ENCODE results near the gene SLC8A3. TPM values are rescaled to one million over a fixed set of nuclear protein-coding genes. Genes with fewer than 3 reads are reported as not detected.

SLC8A3 gene
- total RNA-seq, 4 donors from 2014 or later, result 0.85 to 1.8 (median 1.0) TPM; not detected in 1

DNA sequence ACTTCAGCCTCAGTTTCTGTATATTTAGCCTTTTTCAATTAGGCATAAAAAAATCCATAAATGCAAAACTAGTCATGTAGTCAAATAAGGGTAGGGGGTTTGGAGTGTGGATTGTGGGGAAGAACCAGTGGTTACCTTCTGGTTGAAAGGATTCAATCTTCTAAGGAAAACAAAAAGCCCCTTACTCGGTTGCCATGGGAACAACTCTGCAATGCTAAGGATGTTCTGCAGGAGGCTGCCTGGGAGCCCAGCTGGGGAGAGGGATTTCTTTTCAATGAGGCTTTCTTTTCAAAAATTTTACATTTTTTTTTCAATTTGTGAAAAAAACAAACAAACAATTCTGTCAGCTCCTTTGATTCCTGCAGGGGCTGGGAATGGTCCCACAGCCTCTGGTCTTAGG is 67.2 kb downstream of the SLC8A3 start:
- intact Hi-C loops (cut with DNase I; ENCODE audit: low total_unique reads), result no loop called here
- TF ChIP-seq POLR2A (IDR thresholded peaks at IDR 0.05), result no peak
- TF ChIP-seq, protein P1, sequence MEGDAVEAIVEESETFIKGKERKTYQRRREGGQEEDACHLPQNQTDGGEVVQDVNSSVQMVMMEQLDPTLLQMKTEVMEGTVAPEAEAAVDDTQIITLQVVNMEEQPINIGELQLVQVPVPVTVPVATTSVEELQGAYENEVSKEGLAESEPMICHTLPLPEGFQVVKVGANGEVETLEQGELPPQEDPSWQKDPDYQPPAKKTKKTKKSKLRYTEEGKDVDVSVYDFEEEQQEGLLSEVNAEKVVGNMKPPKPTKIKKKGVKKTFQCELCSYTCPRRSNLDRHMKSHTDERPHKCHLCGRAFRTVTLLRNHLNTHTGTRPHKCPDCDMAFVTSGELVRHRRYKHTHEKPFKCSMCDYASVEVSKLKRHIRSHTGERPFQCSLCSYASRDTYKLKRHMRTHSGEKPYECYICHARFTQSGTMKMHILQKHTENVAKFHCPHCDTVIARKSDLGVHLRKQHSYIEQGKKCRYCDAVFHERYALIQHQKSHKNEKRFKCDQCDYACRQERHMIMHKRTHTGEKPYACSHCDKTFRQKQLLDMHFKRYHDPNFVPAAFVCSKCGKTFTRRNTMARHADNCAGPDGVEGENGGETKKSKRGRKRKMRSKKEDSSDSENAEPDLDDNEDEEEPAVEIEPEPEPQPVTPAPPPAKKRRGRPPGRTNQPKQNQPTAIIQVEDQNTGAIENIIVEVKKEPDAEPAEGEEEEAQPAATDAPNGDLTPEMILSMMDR (IDR thresholded peaks at IDR 0.05), result no peak
- Histone ChIP-seq H3K27ac (no peak overlapping the region), H3K27me3 (no peaks in the 10 kb centered on the region), H3K36me3 (no peaks in the 10 kb centered on the region), H3K4me1 (no peaks in the 10 kb centered on the region), H3K9me3 (no peaks in the 10 kb centered on the region), H3K4me3 (no peak overlapping the region)
- no peak for DNase-seq

DNA sequence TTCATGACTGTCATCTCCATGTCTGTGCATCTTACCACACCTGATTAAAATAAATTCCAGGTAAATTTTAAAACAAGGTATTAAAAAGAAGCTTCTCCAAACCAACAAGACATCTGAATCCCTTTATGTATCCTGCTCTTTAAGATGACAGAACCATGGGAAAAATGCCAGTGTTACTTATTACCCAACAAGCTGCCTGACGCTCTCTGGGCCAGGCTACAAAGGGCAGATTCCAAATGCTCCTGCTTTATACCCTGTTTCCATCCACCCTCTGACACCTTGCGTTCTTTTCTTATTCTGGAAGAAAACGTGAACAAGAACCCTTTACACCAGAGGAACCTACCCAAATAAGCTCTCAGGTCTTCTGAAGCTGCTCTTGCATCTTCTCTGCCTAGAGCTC is 70.7 kb downstream of the SLC8A3 start:
- no peaks in the 10 kb centered on the region for H3K27me3 ChIP-seq
- H3K4me3 ChIP-seq, result no peak overlapping the region
- H3K36me3 ChIP-seq, result no peaks in the 10 kb centered on the region
- no peak for TF ChIP-seq POLR2A (IDR thresholded peaks at IDR 0.05)
- TF ChIP-seq, protein P1 (IDR thresholded peaks at IDR 0.05), result no peak
- intact Hi-C loops (cut with DNase I; ENCODE audit: low total_unique reads), result no loop called here
- no peaks in the 10 kb centered on the region for H3K9me3 ChIP-seq
- no peak overlapping the region for H3K27ac ChIP-seq
- DNase-seq, result no peak
- no peaks in the 10 kb centered on the region for H3K4me1 ChIP-seq

- TF ChIP-seq POLR2A (IDR thresholded peaks at IDR 0.05), result no peak
- TF ChIP-seq, protein P1 (IDR thresholded peaks at IDR 0.05), result no peak
- DNase-seq, result no peak
- Histone ChIP-seq H3K36me3 (no peaks in the 10 kb centered on the region), H3K27ac (no peak overlapping the region), H3K9me3 (no peaks in the 10 kb centered on the region), H3K4me3 (no peak overlapping the region), H3K4me1 (no peaks in the 10 kb centered on the region), H3K27me3 (no peaks in the 10 kb centered on the region)
- intact Hi-C loops (cut with DNase I; ENCODE audit: low total_unique reads), result no loop called here
Observed at GRCh38 chr14:70116278-70116677, 72.5 kb downstream of the SLC8A3 start.

DNA sequence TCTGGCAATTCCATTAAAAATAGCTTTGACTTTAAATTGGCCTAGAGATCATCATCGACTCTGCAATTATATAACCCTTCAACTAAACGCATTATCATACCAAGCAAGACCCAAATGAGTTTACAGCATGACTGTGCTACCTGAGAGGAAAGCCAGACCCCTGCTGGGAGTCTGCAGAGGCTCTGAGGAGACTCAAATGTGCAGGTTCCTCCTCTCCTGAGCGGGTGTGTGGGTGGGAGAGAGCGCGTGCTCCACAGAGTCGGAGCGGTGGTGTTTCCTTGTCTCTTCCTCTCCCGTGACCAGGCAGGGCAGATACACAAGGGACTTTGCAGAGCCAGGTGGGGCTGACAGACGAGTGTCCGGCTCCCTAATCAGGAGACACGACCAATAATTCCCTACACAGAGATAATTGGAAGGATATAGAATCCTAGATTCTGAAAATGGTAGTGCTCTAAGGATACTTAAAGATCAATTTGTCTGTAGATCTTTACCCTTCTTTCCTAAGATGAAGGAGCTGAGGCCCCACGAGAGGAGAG is 74.1 kb downstream of the SLC8A3 start:
- no peaks in the 10 kb centered on the region for H3K4me1 ChIP-seq
- intact Hi-C loops (cut with DNase I; ENCODE audit: low total_unique reads), result no loop called here
- no peak for TF ChIP-seq POLR2A (IDR thresholded peaks at IDR 0.05)
- TF ChIP-seq, protein P1 (IDR thresholded peaks at IDR 0.05), result no peak
- no peak for DNase-seq
- no peaks in the 10 kb centered on the region for H3K27me3 ChIP-seq
- no peak overlapping the region for H3K27ac ChIP-seq
- H3K9me3 ChIP-seq, result no peaks in the 10 kb centered on the region
- no peaks in the 10 kb centered on the region for H3K36me3 ChIP-seq
- no peak overlapping the region for H3K4me3 ChIP-seq

- H3K4me1 ChIP-seq, result no peaks in the 10 kb centered on the region
- H3K4me3 ChIP-seq, result no peak overlapping the region
- H3K27me3 ChIP-seq, result no peaks in the 10 kb centered on the region
- H3K27ac ChIP-seq, result no peak overlapping the region
- H3K36me3 ChIP-seq, result no peaks in the 10 kb centered on the region
- H3K9me3 ChIP-seq, result no peaks in the 10 kb centered on the region
- DNase-seq, result no peak
- intact Hi-C loops (cut with DNase I; ENCODE audit: low total_unique reads), result no loop called here
- TF ChIP-seq, protein P1 (IDR thresholded peaks at IDR 0.05), result no peak
- TF ChIP-seq POLR2A (IDR thresholded peaks at IDR 0.05), result no peak
Observed at GRCh38 chr14:70113211-70113610, 75.5 kb downstream of the SLC8A3 start.

Measured in uterus (tissue), 4 donors.